ENCODE results near the gene STAG1.
"Not testable (repeated sequence)": the region's sequence is repeated elsewhere in the genome, so short reads cannot be mapped to it uniquely, and the experiment has no call there.

STAG1 gene

DNA sequence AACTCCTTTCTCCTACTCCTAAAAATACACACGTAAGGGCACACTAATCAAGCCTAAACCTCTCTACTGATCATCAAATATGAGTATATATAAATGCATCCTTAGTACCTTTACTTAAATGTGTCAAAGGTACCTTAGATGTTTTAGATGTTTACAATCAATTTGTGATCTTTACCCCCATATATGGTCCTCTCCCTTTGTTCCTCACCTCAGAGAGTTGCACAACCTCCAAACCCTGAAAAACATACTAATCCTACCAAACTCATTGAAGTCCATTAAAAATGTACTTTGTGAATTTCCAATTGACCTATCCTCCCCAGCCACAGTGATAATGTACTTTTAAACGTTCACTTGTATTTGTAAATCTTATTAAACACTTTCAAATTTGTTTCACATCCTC lies 249.1 kb downstream of the STAG1 start:
- DNase-seq (ENCODE audit: low spot score), result no peak

DNA sequence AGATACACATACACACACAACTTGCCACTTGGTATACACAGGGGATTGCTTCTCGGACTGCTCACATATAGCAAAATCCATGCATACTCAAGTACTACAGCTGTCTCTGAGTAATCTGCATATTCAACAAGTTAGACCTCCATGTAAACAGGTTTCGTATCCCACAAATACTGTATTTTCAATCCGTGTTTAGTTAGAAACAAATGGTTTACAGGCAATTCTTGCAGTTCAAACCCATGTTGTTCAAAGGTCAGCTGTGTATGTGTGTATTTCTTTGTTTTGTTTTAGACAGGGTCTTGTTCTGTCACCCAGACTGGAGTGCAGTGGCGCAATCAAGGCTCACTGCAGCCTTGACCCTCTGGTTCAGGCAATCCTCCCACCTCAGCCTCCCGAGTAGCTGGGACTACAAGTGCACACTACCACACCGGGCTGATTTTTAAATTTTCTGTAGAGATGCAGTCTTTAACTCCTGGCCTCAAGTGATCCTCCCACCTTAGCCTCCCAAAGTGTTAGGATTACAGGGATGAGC lies 253.2 kb downstream of the STAG1 start:
- DNase-seq (ENCODE audit: low spot score), result no peak

DNA sequence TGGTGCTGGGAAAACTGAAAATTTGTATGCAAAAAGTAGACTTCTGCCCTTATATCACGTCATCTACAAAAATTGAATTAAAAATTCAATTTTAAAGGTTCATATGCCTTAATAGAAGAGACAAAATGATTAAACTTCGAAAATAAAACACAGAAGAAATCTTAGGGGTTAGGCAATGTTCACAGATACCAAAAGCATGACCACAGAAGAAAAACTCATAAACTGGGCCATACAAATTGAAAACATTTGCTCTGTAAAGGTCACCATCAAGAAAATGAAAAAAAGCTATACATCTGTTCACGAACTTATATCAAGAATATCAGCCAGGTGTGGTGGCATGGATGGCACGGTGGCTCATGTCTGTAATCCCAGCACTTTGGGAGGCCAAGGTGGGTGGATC lies 257.0 kb downstream of the STAG1 start:
- DNase-seq (ENCODE audit: low spot score), result no peak

DNA sequence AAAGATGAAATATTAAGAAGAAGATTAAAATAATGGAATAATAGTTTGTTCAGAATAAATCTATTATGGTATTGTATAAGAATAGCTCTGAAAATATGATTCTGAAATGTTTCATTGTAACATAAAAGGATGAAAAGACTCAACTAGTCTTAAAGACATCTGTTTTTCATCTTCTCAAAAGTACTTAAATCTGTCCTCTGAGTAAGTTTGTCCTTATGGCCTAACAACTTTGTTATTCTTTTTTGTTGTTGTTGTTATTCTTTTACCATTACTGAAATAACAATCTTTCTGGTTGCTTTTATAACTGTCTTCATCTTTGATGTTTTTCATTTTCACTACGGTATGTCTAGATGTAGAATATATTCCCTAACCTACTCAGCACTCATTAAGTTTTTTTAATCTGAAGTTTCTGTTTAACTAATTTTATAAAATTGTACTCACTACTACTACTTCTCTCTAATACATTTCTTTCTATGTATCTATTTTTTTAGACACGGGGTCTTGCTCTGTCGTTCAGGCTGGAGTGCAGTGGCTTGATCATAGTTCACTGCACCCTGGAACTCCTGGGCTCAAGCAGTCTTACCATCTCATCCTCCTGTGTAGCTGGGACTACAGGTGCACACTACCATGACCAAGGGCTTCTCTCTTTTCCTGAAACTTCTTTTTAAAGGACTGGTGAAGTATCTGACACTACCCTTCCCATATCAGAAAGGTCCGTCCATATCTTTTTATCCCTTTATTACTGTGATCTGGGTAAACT lies 261.4 kb downstream of the STAG1 start:
- DNase-seq (ENCODE audit: low spot score), result no peak

DNA sequence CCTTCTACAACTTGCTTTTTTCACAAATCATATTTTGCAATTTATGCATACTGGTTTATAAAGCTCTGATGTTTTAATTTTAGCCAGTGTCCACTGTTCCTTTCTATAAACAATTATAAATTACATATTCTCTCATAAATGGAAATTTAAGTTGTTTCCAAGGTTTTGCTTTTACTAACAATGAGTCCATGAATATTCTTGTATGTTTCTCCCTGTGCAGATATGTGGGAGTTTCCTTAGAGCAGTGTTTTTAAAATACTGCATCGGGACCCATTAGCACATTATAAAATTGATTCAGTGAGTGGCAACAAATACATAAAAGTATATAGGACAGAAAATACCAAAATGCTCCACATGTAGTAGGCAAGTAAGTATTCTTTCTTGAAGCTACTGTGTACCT lies 266.4 kb downstream of the STAG1 start:
- no peak for DNase-seq (ENCODE audit: low spot score)

DNA sequence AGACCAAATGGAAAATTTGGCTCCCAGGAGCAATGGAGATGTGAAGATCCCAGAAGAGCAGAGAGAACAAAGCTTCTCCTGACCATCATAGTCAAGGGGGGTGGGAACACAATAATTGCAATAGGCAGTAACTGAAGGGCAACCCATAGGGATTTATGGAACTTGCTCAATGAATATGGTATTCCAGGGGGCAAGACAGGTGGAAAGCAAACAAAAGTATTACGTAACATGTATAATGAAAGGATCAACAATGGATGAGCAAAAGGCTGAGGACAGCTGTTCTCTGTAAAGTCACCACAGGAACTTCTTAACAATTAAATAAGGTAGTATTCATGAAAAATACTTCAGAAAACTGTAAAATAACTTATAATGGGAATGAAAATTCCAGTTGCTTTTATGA lies 275.9 kb downstream of the STAG1 start:
- no peak for DNase-seq (ENCODE audit: low spot score)

DNA sequence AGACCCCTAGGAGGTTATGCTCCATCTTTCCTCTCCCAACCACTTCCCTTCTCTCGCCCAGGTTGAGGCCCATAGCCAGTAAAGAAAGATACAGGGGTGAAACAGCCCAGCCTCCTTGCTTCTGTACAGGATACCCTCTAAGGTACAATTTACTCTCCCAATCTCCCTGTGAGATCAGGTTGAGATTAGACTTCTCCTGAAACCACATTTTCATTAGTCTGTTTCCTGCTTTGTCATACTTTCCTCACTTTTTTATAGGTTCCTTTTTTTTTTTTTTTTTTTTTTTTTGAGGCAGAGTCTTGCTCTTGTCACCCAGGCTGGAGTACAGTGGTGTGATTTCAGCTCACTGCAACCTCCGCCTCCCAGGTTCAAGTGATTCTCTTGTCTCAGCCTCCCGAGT lies 277.3 kb downstream of the STAG1 start:
- not testable (repeated sequence) for DNase-seq (ENCODE audit: low spot score)

DNA sequence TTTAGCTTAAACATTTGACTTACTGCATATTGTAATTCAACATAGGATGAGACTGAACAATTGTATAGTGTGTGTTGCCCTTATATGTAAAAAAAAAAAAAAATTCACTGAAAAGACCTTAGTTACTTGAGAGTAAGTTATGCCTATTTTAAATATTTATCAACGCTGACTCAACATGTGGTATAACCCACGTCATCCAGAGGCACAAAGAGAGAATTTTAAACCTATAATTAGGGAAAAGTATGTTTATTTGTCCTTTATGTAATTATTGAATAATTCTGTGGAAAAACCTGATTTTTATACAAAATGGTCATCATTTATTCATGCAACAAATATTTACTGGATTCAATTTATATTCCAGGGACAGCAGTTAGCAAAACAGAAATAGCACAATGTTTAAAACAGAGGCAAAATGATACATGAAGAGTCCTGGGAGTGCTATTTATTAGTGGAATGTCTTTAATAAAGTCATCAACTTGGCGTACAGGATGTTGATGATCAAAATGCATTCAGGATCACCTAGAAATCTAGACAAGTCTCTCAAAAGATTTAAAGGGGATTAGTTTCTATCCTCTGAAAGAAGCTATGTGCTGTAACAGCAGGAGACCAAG lies 278.4 kb downstream of the STAG1 start:
- no peak for DNase-seq (ENCODE audit: low spot score)

DNA sequence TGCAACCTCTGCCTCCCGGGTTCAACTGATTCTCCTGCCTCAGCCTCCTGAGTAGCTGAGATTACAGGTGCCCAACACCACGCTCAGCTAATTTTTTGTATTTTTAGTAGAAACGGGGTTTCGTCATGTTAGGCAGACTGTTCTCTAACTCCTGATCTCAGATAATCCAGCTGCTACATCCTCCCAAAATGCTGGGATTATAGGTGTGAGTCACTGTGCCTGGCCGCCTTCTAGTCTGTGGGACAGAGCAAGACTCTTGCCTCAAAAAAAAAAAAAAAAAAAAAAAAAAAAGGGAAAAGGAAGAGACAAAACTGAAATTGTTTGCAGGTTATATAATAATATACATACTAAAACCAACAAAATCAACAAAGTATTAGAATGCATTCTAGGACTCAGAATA lies 286.9 kb downstream of the STAG1 start:
- no peak for DNase-seq (ENCODE audit: low spot score)

DNA sequence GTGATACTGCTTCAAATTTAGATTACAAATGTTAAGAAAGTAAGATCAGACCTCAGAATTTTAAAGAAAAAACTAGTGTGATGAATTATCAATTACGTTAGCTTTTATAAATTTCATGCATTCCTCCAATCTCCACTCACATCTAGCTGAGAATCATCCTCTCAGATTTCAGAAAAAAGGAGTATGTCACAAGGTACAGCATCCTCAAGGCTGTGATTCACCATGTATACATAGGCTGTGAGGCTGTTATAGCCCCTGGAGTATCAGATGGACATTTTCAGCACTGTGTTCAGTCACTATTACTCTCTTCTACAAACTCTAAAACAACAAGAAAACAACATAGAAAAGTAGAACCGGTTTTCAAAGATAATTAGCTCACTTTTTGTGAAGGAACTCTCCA lies 287.7 kb downstream of the STAG1 start:
- no peak for DNase-seq (ENCODE audit: low spot score)

DNA sequence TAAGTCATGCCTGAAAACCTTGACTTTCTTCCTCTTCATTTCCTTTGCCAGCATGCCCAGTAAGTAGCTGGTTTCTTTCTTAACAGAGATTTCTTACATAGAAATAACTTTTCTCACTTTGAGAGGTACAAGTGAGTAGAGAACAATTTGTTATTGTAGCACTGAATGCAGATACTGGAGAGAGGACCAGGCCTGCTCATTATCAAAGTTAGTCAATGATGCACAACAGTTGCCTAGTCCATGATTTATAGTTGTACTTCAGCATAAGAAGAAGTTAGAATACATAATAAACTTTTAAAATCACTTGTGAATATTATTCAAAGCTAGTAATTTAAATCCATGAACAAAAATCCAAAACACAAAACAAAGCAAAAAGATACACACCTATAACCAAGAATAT lies 289.0 kb downstream of the STAG1 start:
- DNase-seq (ENCODE audit: low spot score), result no peak

DNA sequence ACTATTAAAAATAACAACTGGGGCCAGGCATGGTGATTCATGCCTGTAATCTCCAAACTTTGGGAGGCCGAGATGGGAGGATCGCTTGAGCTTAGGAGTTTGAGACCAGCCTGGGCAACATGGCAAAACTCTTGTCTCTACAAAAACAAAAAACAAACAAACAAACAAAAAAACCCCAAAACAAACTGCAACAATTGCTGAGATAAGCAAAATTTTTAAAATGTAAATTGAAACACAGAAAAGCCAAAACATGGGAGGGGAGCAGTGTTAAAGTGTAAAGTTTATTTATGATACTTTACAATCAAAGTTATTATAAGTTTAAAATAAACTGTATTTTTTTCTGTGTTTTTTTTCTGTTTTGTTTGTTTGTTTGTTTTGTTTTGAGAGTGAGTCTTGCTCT lies 294.4 kb downstream of the STAG1 start:
- no peak for DNase-seq (ENCODE audit: low spot score)

DNA sequence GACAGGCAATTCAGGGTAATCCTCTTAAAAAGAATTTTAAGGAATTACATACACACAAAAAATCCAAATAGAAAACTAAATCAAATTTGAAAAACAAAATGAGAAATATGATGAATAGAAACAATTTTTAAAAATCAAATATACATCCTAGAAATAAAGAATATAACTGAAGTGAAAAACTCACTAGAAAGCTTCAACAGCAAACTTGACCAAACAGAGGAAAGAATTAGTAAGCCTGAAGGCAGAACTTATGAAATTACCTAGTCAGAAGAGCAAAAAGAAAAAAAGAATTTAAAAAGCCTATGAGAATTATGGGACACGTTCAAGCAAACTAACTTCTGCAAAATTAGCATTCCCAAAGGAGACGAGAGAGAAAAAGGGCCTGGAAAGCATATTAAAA lies 296.0 kb downstream of the STAG1 start:
- no peak for DNase-seq (ENCODE audit: low spot score)

DNA sequence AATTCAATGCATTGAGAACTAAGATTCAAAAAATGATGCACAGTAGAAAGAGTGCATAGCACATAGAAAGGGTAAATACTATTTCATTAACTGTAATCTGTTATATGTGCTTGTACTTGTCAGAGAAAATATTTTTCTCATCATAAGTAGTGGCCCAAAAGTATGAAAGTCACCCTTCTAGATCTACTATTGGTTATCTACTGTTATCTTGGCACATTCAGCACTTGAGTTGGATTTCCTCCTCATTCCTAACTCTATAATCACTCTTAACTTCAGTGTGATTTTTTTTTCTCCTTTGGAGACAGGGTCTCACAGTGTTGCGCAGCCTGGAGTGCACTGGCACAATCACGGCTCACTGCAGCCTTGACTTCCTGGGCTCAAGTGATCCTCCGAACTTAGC lies 307.6 kb downstream of the STAG1 start:
- no peak for DNase-seq (ENCODE audit: low spot score)

DNA sequence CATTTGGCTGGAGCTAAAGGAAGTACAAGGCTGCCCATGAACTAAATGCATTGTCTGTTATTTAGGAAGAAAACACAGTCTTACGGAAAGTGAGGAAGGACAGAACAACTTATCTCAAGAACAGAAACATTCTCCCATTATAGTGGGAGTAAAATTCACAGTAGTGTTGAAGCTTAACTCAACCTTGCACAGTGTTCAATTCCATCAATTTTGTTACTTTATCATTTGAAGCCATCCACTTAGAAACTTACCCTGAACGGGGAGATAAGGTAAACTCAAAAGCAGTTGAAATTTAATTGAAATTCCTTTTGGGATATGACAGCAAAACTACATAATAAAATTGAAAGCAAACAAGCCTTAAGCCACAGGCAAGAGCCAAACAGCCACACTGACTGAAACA lies 315.1 kb downstream of the STAG1 start:
- no peak for DNase-seq (ENCODE audit: low spot score)

DNA sequence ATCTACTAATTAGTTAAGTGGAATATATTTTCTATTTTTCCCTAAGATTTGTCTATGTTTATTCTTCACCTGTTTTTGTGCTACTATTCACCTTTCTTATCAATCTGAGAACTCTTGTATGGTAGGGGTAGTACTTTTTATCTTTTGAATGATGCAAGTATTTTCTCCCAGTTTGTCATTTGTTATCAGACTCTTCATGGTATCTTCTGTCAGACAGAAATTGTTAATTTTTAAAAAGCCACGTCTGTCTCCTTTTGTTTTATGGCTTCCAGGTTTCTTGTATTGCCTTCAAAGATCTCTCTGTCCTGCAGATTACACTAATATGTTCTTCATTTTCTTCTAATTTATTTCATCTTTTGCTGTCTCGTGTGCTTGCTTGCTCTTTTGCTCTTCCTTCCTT lies 317.7 kb downstream of the STAG1 start:
- no peak for DNase-seq (ENCODE audit: low spot score)

DNA sequence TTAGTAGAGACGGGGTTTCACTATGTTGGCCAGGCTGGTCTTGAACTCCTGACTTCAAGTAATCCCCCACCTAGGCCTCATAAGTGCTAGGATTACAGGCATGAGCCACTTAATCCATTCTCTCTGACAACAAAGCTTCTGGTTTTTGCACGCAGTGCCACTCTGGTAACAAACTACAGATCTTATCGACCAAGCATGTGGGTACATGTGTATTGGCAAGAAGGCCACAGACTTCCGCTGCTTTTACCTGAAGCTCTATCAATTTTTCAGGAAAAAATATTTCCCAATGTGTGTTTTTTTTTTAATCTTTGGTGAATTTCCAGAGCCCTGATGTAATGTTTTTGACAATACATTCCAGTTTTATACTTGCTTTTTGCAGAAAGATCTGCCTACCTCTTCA lies 319.5 kb downstream of the STAG1 start:
- DNase-seq (ENCODE audit: low spot score), result no peak

DNA sequence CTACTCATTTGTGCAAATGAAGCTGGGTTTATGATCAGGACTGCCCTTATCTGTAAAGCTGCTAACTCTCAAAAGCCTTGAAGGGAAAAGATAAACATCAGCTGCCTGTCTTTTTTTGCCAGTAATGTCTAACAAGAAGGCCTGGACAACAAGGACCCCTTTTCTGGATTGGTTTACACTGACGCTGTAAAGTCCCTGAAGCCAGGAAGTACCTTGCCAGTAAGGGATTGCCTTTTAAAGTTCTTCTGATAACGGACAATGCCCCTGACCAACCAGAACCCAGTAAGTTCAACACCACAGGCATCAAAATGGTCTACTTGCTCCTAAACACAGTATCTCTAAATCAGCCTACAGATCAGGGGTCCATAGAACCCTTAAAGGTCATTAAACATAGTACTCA lies 324.0 kb downstream of the STAG1 start:
- no peak for DNase-seq (ENCODE audit: low spot score)

DNA sequence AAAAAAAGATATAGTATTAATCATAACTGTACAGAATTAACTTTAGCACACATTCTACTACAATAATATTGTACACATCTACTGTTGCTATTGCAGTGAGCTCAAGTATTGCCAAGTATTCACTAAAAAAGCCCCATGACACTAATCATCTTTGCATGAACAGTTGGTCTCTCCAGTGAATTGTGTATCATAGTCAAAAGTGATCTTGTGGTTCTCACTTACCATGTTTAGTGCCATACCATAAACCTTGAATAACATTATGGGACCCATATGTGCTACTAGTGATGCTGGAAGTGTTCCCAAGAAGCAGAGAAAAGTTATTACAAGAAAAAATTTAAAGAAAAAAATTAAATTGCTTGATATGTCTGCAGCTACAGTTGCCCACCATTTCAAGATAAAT lies 324.9 kb downstream of the STAG1 start:
- no peak for DNase-seq (ENCODE audit: low spot score)

DNA sequence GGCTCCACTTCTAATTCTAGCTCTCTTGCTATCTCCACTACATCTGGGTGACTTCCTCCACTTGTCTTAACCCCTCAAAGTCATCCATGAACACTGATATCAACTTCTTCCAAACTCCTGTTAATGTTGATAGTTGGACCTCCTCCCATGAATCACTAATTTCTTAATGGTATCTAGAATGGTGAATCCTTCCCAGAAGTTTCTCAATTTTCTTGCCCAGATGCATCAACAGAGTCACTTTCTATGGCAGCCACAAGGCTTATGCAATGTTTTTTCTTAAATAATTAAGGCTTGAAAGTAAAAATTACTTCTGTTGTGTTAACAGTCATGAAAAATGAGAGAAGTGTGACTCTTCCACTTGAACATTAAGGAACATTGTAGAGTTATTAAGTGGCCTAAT lies 337.7 kb downstream of the STAG1 start:
- DNase-seq (ENCODE audit: low spot score), result no peak

DNA sequence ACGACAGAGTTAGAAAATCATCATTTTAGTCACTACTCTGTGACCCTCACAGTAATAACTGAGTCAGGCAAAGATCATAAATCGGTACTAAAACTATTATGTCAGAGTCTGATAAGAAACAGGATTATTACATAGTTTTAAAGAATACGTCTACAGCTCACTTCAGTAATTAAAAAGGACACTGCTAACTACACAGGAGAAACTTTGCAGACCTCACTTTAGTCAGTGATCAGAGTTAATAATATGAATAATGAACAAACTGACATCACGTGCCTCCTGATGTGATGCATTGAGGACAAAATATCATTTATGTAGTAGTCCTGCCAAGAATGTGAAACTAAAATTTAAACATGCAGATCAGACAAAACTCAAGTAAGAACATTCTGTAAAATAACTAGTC lies 339.9 kb downstream of the STAG1 start:
- DNase-seq (ENCODE audit: low spot score), result no peak

DNA sequence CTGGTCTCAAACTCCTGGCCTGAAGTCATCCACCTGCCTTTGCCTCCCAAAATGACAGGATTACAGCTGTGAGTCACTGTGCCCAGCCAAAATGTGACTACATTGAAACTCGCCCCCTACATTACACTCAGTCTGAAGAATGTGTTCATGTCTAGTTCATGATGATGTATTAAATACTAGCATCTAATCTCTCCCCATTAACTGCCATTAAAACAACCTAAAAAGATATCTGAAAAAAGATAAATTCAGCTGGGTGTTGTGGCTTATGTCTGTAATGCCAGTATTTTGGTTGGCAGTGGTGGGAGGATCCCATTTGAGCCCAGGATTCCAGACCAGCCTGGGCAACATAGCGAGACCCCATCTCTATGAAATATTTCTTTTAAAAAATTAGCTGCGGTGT lies 342.6 kb downstream of the STAG1 start:
- DNase-seq (ENCODE audit: low spot score), result no peak

DNA sequence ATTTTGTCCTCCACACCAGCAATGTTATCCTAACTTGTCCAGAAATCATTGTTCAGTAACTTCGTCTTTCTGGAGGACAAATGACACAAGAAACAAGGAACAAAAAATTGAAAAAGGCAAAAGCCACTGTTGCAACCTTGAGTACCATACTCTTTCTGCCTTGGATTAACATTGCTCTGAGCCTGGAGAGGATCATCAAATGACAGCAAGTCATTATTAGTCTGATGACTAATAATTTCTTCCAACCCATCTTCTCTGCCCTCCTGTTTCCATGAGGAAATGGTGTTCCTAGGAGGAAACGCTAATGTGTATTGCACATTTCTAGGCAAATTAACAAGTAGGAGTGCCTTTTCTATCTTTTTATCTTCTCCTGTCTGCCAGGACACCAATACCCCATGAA lies 348.1 kb downstream of the STAG1 start:
- DNase-seq (ENCODE audit: low spot score), result no peak

DNA sequence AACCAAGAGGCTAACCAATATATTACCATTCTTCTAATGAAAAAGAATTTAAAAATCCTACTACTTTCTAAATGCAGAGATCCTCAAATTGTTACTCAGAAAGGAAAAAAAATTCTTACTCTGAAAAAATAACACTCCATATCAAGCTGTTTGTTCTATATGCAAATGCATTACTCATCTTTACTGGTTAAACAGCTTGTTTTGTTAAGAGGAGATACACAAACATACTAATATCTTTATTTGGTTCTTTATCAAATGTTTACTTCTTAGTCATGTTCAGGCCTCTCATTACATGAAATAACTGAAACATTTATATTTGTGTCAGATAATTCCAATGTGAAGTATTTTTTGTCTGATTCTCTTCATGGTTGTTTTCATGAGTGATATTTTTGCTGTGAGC lies 355.3 kb downstream of the STAG1 start:
- DNase-seq (ENCODE audit: low spot score), result no peak
